Stimulated activated CD4-positive, alpha-beta T cell treated with anti-CD3 and anti-CD28 coated beads, Interleukin-1b, Interleukin-23, amount 100 ng/mL, for 1 hour (primary cell): ENCODE results near the gene LRP1.

Experiments
- DNase-seq, 2 donors: peaks; one replicate each; pipeline ENCODE4 v3.0.0-alpha.2; 2020; ENCODE audit warnings: low read depth in 2 of 2

The LRP1 gene

GRCh38 chr12:57223191-57224165 lies 95.2 kb downstream of the LRP1 start:
- DNase-seq = no peak

GRCh38 chr12:57224278-57224972 lies 96.1 kb downstream of the LRP1 start:
- DNase-seq = no peak

- DNase-seq = no peak
Observed at GRCh38 chr12:57224973-57225679, 96.8 kb downstream of the LRP1 start.

- DNase-seq = no peak
Observed at GRCh38 chr12:57225680-57226210, 97.5 kb downstream of the LRP1 start.

- DNase-seq = no peak
Observed at GRCh38 chr12:57226588-57227314, 98.5 kb downstream of the LRP1 start.

- DNase-seq = no peak
Observed at GRCh38 chr12:57227315-57228115, 99.2 kb downstream of the LRP1 start.

- no peak for DNase-seq
Observed at GRCh38 chr12:57229046-57229633, 100.9 kb downstream of the LRP1 start.

GRCh38 chr12:57229634-57230380 lies 101.5 kb downstream of the LRP1 start, which contains the start of gene SHMT2:
Gene SHMT2 (plus strand): TSS chr12:57229711. CDS start chr12:57229779, 68 bp downstream.
- peak; percentile 76 to 86 for DNase-seq

GRCh38 chr12:57230381-57231155 lies 102.3 kb downstream of the LRP1 start:
- DNase-seq = no peak

GRCh38 chr12:57231276-57232021 lies 103.2 kb downstream of the LRP1 start:
- no peak for DNase-seq

GRCh38 chr12:57232156-57232756 lies 104.0 kb downstream of the LRP1 start:
- no peak for DNase-seq

GRCh38 chr12:57233357-57234232 lies 105.3 kb downstream of the LRP1 start:
- no peak for DNase-seq

- DNase-seq = no peak
Observed at GRCh38 chr12:57234233-57234570, 105.9 kb downstream of the LRP1 start.

GRCh38 chr12:57234571-57235016 lies 106.3 kb downstream of the LRP1 start:
- DNase-seq = no peak

- no peak for DNase-seq
Observed at GRCh38 chr12:57235017-57235727, 106.9 kb downstream of the LRP1 start.

- no peak for DNase-seq
Observed at GRCh38 chr12:57235728-57236131, 107.4 kb downstream of the LRP1 start.
